Tibial nerve (tissue), 4 donors: ENCODE data around the gene OSM. TPM values are rescaled to one million over a fixed set of nuclear protein-coding genes. Genes with fewer than 3 reads are reported as not detected.
A peak's percentile ranks its signal among the peaks of the same experiment; 100 is the strongest.

Experiments
- DNase-seq, 2 donors: peaks; one replicate each; pipeline ENCODE4 v3.0.0-alpha.2; 2019; ENCODE audit warnings: low spot score in 2 of 2
- H3K27ac ChIP-seq, 4 donors: fragments of 200-600 bp; sonication (generic) in 3 of 4; one replicate each; pipeline ENCODE4 v1.5.1; 2017 to 2019; ENCODE audit warnings: mild to moderate bottlenecking in 1 of 4
- H3K27me3 ChIP-seq, 2 donors: fragments of 200-600 bp; sonication (generic) in 1 of 2; one replicate each; pipeline versions ENCODE4 v1.5.1 to v1.6.0; 2017 to 2019
- H3K36me3 ChIP-seq, 3 donors: fragments of 200-600 bp; sonication (generic); one replicate each; pipeline ENCODE4 v1.5.1; 2018 to 2019
- H3K4me1 ChIP-seq, 4 donors: fragments of 200-600 bp; sonication (generic) in 3 of 4; one replicate each; pipeline ENCODE4 v1.5.1; 2017 to 2019
- H3K4me3 ChIP-seq, 4 donors: fragments of 200-600 bp; sonication (generic) in 3 of 4; one replicate each; pipeline ENCODE4 v1.5.1; 2017 to 2019; ENCODE audit warnings: mild to moderate bottlenecking in 1 of 4, moderate library complexity in 1 of 4
- H3K9me3 ChIP-seq, 4 donors: fragments of 200-600 bp; sonication (generic) in 3 of 4; one replicate each; pipeline ENCODE4 v1.5.1; 2017 to 2019
- EP300 ChIP-seq, 2 donors: sonication (generic); formaldehyde crosslinking; IDR thresholded peaks; one replicate each; pipeline ENCODE4 v1.6.1; 2017; ENCODE audit warnings: antibody characterized with exemption in 2 of 2, mild to moderate bottlenecking in 1 of 2
- POLR2A ChIP-seq, 2 donors: fragments of 450-650 bp; IDR thresholded peaks; one replicate each; pipeline ENCODE4 v1.6.1; 2017; ENCODE audit warnings: antibody characterized with exemption in 2 of 2, mild to moderate bottlenecking in 2 of 2, moderate library complexity in 2 of 2
- WGBS, 2 donors: methylation state at CpG; one replicate each; pipeline ENCODE4 v1.1.5; 2018; 5-methylcytosine and 5-hydroxymethylcytosine counted together
- total RNA-seq, 4 donors: library from RNA; depleted of rRNA; stranded (reverse); fragments of >200 nt; gene quantifications; one replicate each; pipeline ENCODE4 v1.1.0, GENCODE V29; 2016
- TF ChIP-seq, protein P1 (sequence below), 5 experiments: fragments of 200-600 bp in 3 of 5; fragments of 450-650 bp in 2 of 5; sonication (generic) in 3 of 5; IDR thresholded peaks; one replicate each; pipeline ENCODE4 v1.5.1; 2016 to 2019; ENCODE audit warnings: antibody characterized with exemption in 5 of 5, mild to moderate bottlenecking in 3 of 5, moderate library complexity in 2 of 5

Gene OSM
- total RNA-seq, 4 donors from 2014 or later = 1.4 to 19.7 (median 4.2) TPM

DNA sequence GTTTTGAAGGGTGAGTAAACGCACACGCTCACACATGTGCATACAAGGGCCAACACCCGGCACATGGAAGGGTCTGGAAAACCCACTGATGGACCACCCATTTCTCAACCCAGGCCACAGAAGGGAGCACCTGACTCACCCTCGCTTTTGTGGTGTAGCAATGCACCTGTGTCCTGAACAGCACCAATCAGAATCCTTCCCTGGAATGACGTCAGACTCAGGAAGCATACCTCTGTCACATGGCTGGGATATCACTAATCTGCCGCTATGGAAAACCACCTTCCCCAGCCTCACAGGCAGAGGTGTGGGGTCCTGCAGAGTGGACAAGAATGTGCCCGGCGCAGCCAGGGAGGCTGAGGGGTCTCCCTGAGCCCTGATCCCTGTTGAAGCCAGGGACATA lies 9.0 kb upstream of the OSM start:
- Histone ChIP-seq H3K4me1 (peaks cover 0 to 34% (median 9%) of the 10 kb centered on the region in 4 donors), H3K27ac (no peak overlapping the region), H3K4me3 (no peak overlapping the region), H3K9me3 (no peaks in the 10 kb centered on the region), H3K36me3 (no peaks in the 10 kb centered on the region), H3K27me3 (no peaks in the 10 kb centered on the region)
- TF ChIP-seq, protein P1, sequence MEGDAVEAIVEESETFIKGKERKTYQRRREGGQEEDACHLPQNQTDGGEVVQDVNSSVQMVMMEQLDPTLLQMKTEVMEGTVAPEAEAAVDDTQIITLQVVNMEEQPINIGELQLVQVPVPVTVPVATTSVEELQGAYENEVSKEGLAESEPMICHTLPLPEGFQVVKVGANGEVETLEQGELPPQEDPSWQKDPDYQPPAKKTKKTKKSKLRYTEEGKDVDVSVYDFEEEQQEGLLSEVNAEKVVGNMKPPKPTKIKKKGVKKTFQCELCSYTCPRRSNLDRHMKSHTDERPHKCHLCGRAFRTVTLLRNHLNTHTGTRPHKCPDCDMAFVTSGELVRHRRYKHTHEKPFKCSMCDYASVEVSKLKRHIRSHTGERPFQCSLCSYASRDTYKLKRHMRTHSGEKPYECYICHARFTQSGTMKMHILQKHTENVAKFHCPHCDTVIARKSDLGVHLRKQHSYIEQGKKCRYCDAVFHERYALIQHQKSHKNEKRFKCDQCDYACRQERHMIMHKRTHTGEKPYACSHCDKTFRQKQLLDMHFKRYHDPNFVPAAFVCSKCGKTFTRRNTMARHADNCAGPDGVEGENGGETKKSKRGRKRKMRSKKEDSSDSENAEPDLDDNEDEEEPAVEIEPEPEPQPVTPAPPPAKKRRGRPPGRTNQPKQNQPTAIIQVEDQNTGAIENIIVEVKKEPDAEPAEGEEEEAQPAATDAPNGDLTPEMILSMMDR (IDR thresholded peaks at IDR 0.05) = no peak
- no peak for TF ChIP-seq POLR2A (IDR thresholded peaks at IDR 0.05)
- TF ChIP-seq EP300 (IDR thresholded peaks at IDR 0.05) = no peak
- DNase-seq = no peak
- WGBS, 2 donors = 71 to 76% methylated on average over 8 of the region's 8 CpGs

DNA sequence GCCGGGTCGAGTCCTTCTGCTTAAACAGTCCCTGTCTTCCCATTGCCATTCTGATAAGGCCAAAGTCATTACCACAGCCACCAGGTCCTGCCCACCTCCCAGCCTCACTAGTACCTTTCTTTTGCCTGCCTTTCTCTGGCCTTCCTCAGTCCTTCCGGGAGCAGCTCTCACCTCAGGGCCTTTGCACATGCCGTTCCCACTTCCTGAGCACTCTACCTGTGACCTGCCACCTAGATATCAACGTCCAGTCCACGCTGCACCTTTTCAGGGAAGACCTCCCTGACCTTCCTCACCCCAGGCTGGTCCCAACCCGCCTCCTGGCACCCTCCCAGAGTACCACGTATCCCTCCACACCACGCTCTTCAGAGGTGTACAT lies 7.8 kb upstream of the OSM start:
- TF ChIP-seq, protein P1 (IDR thresholded peaks at IDR 0.05) = no peak
- TF ChIP-seq POLR2A (IDR thresholded peaks at IDR 0.05) = no peak
- no peak for TF ChIP-seq EP300 (IDR thresholded peaks at IDR 0.05)
- Histone ChIP-seq H3K27me3 (no peaks in the 10 kb centered on the region), H3K9me3 (no peaks in the 10 kb centered on the region), H3K27ac (no peak overlapping the region), H3K4me1 (peaks cover 0 to 27% (median 9%) of the 10 kb centered on the region in 4 donors), H3K4me3 (no peak overlapping the region), H3K36me3 (no peaks in the 10 kb centered on the region)
- no peak for DNase-seq
- 85 to 86% methylated on average over 9 of the region's 9 CpGs for WGBS, 2 donors

DNA sequence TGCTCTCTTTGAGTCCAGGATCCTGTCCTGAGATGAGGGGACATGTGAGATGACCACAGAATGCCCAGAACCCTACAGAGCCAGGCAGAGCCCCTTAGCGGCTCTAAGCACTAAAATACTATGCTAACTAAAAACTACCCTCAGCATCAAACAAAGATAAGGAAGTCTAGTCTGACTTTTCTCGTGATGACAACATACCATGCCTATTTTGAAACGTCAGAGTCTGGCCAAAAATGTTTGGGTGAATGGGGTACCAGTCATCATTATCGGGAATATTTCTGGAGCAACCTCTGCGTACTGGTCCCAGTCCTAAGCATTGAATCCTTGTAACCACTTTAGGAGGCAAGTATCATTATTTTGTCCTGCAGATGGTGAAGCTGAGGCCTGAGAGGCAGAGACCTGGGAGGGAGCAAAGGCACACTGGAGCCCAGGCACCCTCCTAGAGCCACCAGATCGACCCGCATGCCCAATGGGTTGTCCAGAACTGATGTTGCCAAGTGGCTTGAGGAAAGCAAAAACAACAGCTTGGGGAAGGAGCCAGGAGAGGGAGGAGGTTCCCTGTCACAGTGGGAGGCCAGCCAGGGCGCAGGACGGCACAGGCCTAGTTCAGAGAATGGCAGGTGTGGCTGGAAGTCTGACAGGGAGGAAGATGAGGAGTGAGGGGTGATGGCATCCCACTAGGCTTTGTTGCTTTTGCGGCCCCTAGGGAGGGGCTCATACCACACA lies 7.2 kb upstream of the OSM start:
- Histone ChIP-seq H3K27ac (no peak overlapping the region), H3K27me3 (no peaks in the 10 kb centered on the region), H3K4me3 (no peak overlapping the region), H3K9me3 (no peaks in the 10 kb centered on the region), H3K36me3 (no peaks in the 10 kb centered on the region), H3K4me1 (peaks cover 0 to 22% (median 9%) of the 10 kb centered on the region in 4 donors)
- WGBS, 2 donors = 59 to 61% methylated on average over 10 of the region's 10 CpGs
- DNase-seq = no peak
- no peak for TF ChIP-seq POLR2A (IDR thresholded peaks at IDR 0.05)
- TF ChIP-seq, protein P1 (IDR thresholded peaks at IDR 0.05) = no peak
- TF ChIP-seq EP300 (IDR thresholded peaks at IDR 0.05) = no peak

DNA sequence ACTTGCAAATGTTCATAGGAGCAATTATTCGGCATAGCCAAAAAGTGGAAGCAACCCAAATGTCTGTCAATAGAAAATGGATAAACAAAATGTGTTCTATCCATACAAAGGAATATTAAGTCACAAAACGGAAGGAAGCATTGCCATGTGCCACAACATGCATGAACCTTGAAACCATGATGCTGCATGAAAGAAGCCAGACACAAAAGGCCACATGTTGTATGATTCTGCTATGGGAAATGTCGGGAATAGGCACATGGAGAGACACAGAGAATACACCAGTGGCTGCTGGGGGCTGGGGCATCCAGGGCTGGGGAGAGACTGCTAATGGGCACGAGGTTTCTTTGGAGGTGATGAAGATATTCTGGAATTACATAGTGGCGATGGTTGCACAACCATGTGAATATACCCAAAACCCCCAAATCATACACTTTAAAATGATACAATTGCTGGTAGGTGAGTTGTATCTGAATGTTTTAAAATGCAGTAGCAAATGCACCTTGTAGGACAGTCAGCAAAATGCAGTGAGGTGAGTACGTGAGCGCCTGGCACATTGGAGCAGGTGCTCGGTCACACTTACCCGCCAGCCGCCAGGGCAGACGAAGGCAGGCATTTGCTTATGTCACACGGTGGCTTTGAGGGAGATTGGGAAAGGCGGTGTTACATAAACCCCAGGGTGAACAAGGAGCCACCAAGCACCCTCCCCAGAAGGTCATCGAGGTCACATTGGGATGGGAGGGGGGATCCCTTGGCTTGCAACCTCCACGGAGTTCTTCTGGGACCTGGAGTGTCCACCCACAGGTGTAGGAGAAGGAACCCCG lies 6.3 kb upstream of the OSM start:
- Histone ChIP-seq H3K27me3 (no peaks in the 10 kb centered on the region), H3K9me3 (no peaks in the 10 kb centered on the region), H3K36me3 (no peaks in the 10 kb centered on the region), H3K27ac (no peak overlapping the region), H3K4me3 (no peak overlapping the region), H3K4me1 (peaks cover 0 to 13% (median 4%) of the 10 kb centered on the region in 4 donors)
- no peak for TF ChIP-seq POLR2A (IDR thresholded peaks at IDR 0.05)
- no peak for TF ChIP-seq EP300 (IDR thresholded peaks at IDR 0.05)
- TF ChIP-seq, protein P1 (IDR thresholded peaks at IDR 0.05) = no peak
- no peak for DNase-seq
- WGBS, 2 donors = 78 to 82% methylated on average over 16 of the region's 16 CpGs

DNA sequence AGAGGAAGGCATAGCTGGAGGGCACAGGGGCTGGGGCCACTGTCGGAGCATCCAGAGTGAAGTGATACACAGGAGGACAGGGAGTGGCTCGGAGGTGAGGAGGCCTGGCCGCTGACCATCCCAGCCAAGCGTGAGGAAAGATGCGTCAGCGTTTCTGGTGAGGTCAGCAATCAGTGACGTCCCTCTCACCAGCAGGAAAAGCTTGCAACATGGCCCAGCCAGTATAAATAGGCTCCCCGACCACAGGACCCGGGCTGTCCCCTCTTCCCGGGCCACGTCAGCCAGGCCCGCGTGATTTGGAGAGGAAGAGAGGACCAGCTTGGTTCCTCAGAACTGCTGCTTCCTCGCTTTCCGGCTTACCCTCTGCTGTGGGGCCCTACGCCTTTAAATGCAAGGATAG lies 4.2 kb upstream of the OSM start:
- peak in 1 of 2 donors; percentile 70 for DNase-seq
- H3K27me3 ChIP-seq = no peaks in the 10 kb centered on the region
- H3K4me3 ChIP-seq = no peak overlapping the region
- 72 to 73% methylated on average over 15 to 16 of the region's 16 CpGs for WGBS, 2 donors
- TF ChIP-seq, protein P1 (IDR thresholded peaks at IDR 0.05) = no peak
- TF ChIP-seq POLR2A (IDR thresholded peaks at IDR 0.05) = no peak
- peak; percentile 86 for TF ChIP-seq EP300 (IDR thresholded peaks at IDR 0.05)
- H3K9me3 ChIP-seq = no peaks in the 10 kb centered on the region
- H3K27ac ChIP-seq = peak overlapping the region in 1 of 4 donors; percentile 58
- H3K4me1 ChIP-seq = peaks cover 0 to 6% (median 0%) of the 10 kb centered on the region in 4 donors
- no peaks in the 10 kb centered on the region for H3K36me3 ChIP-seq
